ENCODE measurements around the gene PARVB.

Gene PARVB

DNA sequence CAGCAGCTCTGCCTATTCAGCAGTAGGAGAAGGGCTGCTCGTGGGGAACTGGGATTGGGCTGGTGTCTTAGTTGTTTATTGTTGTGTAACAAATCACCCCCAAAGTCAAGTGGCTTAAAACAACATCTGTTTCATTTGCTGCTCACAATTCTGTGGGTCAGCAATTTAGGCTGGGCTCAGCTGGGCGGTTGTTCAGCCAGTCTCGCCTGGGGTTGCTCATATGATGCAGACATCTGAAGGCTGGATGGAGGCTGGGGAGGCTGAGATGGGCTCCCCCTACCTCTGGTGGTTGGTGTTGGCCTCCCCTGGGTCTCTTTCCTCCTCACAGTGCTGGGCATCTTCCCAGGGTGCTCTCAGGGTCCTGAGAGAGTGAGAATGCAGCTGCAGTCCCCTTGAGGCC, 113.3 kb downstream of the PARVB start:
- H3K4me3 ChIP-seq (ENCODE audit: low read depth, low read length) = no peak overlapping the region
- TF ChIP-seq, protein P1, sequence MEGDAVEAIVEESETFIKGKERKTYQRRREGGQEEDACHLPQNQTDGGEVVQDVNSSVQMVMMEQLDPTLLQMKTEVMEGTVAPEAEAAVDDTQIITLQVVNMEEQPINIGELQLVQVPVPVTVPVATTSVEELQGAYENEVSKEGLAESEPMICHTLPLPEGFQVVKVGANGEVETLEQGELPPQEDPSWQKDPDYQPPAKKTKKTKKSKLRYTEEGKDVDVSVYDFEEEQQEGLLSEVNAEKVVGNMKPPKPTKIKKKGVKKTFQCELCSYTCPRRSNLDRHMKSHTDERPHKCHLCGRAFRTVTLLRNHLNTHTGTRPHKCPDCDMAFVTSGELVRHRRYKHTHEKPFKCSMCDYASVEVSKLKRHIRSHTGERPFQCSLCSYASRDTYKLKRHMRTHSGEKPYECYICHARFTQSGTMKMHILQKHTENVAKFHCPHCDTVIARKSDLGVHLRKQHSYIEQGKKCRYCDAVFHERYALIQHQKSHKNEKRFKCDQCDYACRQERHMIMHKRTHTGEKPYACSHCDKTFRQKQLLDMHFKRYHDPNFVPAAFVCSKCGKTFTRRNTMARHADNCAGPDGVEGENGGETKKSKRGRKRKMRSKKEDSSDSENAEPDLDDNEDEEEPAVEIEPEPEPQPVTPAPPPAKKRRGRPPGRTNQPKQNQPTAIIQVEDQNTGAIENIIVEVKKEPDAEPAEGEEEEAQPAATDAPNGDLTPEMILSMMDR (IDR thresholded peaks at IDR 0.05; ENCODE audit: low read depth, low read length) = no peak

DNA sequence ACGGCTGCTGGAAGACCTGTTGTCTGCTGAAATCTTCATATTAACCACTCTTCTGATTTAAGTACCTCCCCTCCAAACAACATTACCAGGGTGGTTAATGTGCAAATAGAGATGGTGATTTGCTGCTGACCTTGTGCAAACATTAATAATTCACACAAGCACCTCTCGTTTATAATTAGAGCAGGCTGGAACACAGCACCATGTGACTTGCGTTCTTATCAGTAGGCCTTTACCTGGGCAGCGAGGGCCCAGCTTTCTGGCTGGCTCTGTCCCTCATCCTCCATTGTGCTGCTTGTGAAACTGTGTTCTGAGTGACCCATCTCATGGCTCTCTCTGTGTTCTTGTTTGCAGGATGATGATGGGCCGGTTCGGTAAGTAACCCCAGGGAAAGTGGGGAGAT, 115.7 kb downstream of the PARVB start:
- TF ChIP-seq, protein P1 (IDR thresholded peaks at IDR 0.05; ENCODE audit: low read depth, low read length) = no peak
- no peak overlapping the region for H3K4me3 ChIP-seq (ENCODE audit: low read depth, low read length)

DNA sequence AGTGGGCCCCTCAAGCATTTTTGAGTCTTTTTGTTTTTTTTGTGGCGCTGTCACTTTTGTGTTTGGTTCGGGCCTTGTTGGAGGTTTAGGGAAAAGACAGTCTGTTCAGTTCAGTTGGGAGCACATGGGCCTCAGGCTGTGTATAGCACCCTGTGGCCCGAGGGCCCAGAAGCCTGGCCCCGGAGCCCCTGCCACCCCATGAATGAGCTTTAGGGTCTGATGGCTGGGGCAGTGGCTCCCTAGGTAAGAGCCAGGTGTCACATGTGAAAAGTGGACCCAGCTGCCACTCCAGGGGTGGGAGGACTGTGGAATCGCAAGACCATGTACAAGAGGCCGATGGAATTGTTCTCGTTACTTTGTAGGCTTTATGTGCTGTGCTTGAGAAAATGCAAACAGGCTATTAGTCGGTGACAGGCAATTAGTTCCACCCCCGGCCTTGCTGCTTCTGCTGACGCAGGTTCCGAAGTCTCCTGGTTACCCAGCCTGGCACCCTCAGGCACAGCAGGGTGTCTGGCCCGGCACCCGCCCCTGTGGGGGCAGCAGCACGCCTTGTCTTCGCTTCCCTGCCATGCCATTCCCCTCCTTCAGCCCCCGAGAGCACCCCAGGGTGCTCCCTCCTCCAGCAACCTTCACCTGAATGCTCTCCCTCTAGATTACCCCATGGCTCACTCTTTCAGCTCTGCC, 118.5 kb downstream of the PARVB start:
- H3K4me3 ChIP-seq (ENCODE audit: low read depth, low read length) = no peak overlapping the region
- TF ChIP-seq, protein P1 (IDR thresholded peaks at IDR 0.05; ENCODE audit: low read depth, low read length) = no peak

DNA sequence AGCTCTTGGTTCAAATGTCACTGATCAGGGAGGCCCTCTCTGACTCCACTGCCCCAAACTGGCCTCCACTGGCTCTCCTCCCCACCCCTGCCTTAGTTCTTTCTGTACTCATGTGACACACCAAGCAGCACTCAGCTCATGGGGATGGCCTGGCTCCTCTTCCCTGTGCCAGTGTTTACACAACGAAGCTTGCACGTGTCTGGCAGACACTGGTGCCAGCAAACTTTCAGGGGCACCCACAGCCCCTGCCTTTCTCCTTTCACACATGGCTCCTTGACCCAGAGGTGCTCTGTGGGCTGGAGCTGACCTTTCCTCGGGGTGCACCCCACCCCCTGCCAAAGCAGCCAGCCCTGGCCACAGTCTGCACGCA, 119.0 kb downstream of the PARVB start:
- TF ChIP-seq, protein P1 (IDR thresholded peaks at IDR 0.05; ENCODE audit: low read depth, low read length) = no peak
- no peak overlapping the region for H3K4me3 ChIP-seq (ENCODE audit: low read depth, low read length)

DNA sequence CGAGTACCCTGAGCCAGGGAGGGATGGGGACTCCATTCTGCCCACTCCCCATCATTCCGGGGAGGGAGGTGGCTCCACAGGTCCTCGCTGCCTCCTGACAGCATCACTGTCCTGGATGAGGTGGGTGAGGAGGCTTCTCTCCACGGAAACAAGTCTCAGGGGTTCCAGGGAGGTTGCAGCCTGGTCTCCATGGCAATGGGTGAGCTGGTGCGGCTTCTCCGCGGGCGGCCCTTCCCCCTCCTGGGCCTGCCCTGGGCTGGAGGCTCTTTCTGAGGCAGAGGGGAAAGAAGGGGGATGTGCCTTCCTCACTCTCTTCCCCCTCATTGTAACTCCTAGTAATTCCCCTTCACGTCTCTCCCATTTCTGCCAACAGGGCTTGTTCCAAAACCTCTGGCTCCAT, 119.5 kb downstream of the PARVB start:
- H3K4me3 ChIP-seq (ENCODE audit: low read depth, low read length) = no peak overlapping the region
- TF ChIP-seq, protein P1 (IDR thresholded peaks at IDR 0.05; ENCODE audit: low read depth, low read length) = no peak

DNA sequence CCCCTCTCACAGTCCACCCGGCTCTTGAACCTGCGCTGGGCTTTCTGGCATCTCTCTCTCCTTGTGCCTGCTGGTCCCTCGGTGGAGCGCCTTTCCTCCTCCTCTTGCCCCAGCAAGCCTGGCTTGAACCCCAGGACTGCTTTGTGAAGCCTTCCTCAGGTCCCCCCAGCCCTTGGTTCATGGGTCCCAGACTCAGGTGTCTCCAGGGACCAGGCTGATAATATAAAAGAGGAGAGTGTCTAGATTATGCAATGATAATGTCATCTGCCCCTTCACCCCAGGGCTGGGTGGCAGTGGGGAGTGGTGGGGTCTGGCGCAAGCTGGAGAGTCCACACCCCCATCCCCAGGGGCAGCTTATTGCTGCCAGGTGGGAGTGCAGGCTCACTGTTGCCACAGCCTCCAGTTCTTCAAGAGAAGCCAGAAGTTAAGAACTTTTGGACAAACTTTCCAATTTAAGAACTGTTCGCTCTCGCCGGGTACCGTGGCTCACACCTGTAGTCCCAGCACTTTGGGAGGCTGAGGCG, 120.0 kb downstream of the PARVB start:
- no peak overlapping the region for H3K4me3 ChIP-seq (ENCODE audit: low read depth, low read length)
- TF ChIP-seq, protein P1 (IDR thresholded peaks at IDR 0.05; ENCODE audit: low read depth, low read length) = no peak

DNA sequence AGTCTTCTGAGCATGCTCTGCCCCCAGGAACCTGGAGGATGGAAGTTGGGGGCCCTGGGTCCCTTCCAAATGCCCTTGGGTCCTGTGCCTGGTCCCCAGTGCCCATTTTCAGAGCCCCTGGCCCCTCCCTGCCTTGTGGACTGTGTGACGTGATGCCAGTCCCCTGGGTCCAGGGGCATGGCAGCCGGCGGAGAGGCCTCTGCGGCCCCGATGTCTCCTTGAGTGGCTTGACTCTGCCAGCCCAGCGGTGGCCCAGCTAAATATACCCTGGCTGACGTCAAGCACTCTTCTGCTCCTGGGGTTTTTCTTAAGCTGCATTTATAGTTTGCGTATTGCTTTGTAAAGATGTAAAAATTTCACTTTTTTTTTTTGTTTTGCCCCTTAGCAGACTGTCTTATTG, 121.4 kb downstream of the PARVB start:
- H3K4me3 ChIP-seq (ENCODE audit: low read depth, low read length) = no peak overlapping the region
- TF ChIP-seq, protein P1 (IDR thresholded peaks at IDR 0.05; ENCODE audit: low read depth, low read length) = no peak
